OCI-LY3 (cell line): ENCODE results near the gene BABAM2.

Experiments
- CTCF ChIP-seq: fragments of 200-600, 300-600 bp; sonication (generic); IDR thresholded peaks from 2 replicates; pipeline ENCODE4 v1.5.1; 2014; ENCODE audit warnings: antibody characterized with exemption, low read length, low read depth
- EZH2phosphoT487 ChIP-seq: fragments of 200-600 bp; shearing (Covaris generic); IDR thresholded peaks from 2 replicates; pipeline ENCODE4 v1.6.1; 2018; ENCODE audit warnings: antibody characterized with exemption, mixed run types, low read depth

- TF ChIP-seq CTCF = no peak
- TF ChIP-seq EZH2phosphoT487 = no peak
Measured at GRCh38 chr2:28046921-28047320, 156.4 kb downstream of the BABAM2 start.
